Posterior cingulate gyrus (tissue), 11 donors: Measurements from ENCODE around the gene CMTM7.
A peak's percentile ranks its signal among the peaks of the same experiment; 100 is the strongest.
"Not testable (repeated sequence)": the region's sequence is repeated elsewhere in the genome, so short reads cannot be mapped to it uniquely, and the experiment has no call there.

Source experiments
- DNase-seq, 10 donors: peaks; one replicate each; pipeline versions ENCODE4 v3.0.0 to v3.0.0-alpha.2; 2020 to 2021; ENCODE audit warnings: mixed read lengths in 3 of 10
- intact Hi-C: fragments of 100-400 bp; cut with DNase I; formaldehyde crosslinking; loops from one replicate; pipeline ENCODE4 v1.15.1; 2023

The CMTM7 gene

GRCh38 chr3:32432711-32433530 is 41.3 kb downstream of the CMTM7 start:
- no peak for DNase-seq
- intact Hi-C loops, result no loop called here

GRCh38 chr3:32434206-32434605 is 42.6 kb downstream of the CMTM7 start:
- intact Hi-C loops, result no loop called here

GRCh38 chr3:32435911-32436815 is 44.5 kb downstream of the CMTM7 start:
- intact Hi-C loops, result no loop called here
- DNase-seq, result no peak

More at GRCh38 chr3:32434206-32434605, 42.6 kb downstream of the CMTM7 start:
- no peak for DNase-seq

- intact Hi-C loops, result no loop called here
- DNase-seq, result no peak
These were observed 45.1 kb downstream of the CMTM7 start for GRCh38 chr3:32436816-32437189.

- intact Hi-C loops, result no loop called here
- no peak for DNase-seq
These were observed 46.2 kb downstream of the CMTM7 start for GRCh38 chr3:32437896-32438295.

GRCh38 chr3:32438596-32439344 is 47.1 kb downstream of the CMTM7 start:
- intact Hi-C loops, result no loop called here
- no peak for DNase-seq

GRCh38 chr3:32439421-32439820 is 47.8 kb downstream of the CMTM7 start:
- intact Hi-C loops, result not testable (repeated sequence)

GRCh38 chr3:32440611-32441350 is 49.1 kb downstream of the CMTM7 start:
- no peak for DNase-seq
- intact Hi-C loops, result no loop called here

More at GRCh38 chr3:32439421-32439820, 47.8 kb downstream of the CMTM7 start:
- DNase-seq, result peak in 1 of 10 donors; percentile 16

GRCh38 chr3:32442766-32443165 is 51.1 kb downstream of the CMTM7 start:
- no peak for DNase-seq

GRCh38 chr3:32443478-32443877 is 51.8 kb downstream of the CMTM7 start:
- intact Hi-C loops, result no loop called here
- no peak for DNase-seq

More at GRCh38 chr3:32442766-32443165, 51.1 kb downstream of the CMTM7 start:
- intact Hi-C loops, result no loop called here

GRCh38 chr3:32447865-32448400 is 56.3 kb downstream of the CMTM7 start:
- intact Hi-C loops, result no loop called here
- DNase-seq, result no peak

- intact Hi-C loops, result no loop called here
- no peak for DNase-seq
These were observed 57.2 kb downstream of the CMTM7 start for GRCh38 chr3:32448686-32449474.

- intact Hi-C loops, result no loop called here
- DNase-seq, result no peak
These were observed 58.0 kb downstream of the CMTM7 start for GRCh38 chr3:32449691-32450090.

- peak in 1 of 10 donors; percentile 24 for DNase-seq
- intact Hi-C loops, result no loop called here
These were observed 58.8 kb downstream of the CMTM7 start for GRCh38 chr3:32450426-32450825.

- peak in 1 of 10 donors; percentile 67 for DNase-seq
These were observed 59.5 kb downstream of the CMTM7 start for GRCh38 chr3:32450992-32451659.

GRCh38 chr3:32452009-32452408 is 60.4 kb downstream of the CMTM7 start:
- DNase-seq, result peak in 1 of 10 donors; percentile 28
- intact Hi-C loops, result no loop called here

More at GRCh38 chr3:32450992-32451659, 59.5 kb downstream of the CMTM7 start:
- intact Hi-C loops, result no loop called here

GRCh38 chr3:32453346-32453745 is 61.7 kb downstream of the CMTM7 start:
- no peak for DNase-seq
- intact Hi-C loops, result no loop called here

GRCh38 chr3:32454111-32454510 is 62.5 kb downstream of the CMTM7 start:
- intact Hi-C loops, result no loop called here

More at GRCh38 chr3:32454111-32454510, 62.5 kb downstream of the CMTM7 start:
- no peak for DNase-seq
